ENCODE data around the gene TTC7B. TPM values are rescaled to one million over a fixed set of nuclear protein-coding genes. Genes with fewer than 3 reads are reported as not detected.

The TTC7B gene
- total RNA-seq, 2 donors from 2014 or later = 25.0 to 40.7 TPM

DNA sequence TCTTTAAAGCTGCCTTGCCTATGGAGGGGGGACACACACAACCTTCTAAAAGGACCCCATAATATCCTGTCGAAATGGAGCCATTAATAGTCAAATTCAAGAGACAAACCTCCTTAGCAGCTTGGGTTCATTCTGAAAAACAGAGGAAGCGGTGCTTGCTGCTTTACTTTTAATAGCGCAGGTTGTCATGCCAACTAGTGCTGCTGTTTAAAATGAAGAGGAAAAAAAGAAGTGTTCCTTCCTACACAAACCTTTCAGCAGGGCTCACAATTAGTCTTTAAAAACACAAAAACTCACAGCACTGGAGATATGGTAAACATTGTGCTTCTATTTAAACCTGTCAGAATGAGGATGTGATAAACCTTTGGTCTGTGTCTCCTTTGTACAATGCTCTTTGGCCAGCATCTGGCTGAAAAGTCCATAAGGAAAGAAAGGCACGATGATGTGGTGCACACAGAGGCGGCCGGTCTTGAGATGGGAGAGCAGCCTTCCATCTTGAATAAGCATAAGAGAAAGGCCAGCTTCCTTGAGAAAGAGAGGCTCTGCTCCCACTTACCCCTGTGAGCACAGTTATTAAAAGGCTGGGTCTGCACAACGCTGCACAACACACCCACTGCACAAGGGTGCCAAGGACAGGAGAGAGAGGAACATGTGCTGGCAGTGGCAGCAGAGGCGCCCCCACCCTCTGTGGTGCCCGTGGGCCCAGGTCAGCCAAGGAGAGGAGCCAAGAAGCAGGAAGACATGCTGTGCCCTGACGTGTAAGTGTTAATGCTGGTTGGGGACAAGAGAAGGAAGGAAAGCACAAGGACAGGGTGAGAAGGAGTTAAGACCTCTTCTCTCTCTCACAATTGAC, 144.6 kb downstream of the TTC7B start:
- no peak overlapping the region for H3K4me3 ChIP-seq
- no peaks in the 10 kb centered on the region for H3K4me1 ChIP-seq (replicated peaks)
- TF ChIP-seq POLR2A (IDR thresholded peaks at IDR 0.05) (no peak), POLR2AphosphoS5 (IDR thresholded peaks at IDR 0.05) (no peak)
- TF ChIP-seq, protein P1, sequence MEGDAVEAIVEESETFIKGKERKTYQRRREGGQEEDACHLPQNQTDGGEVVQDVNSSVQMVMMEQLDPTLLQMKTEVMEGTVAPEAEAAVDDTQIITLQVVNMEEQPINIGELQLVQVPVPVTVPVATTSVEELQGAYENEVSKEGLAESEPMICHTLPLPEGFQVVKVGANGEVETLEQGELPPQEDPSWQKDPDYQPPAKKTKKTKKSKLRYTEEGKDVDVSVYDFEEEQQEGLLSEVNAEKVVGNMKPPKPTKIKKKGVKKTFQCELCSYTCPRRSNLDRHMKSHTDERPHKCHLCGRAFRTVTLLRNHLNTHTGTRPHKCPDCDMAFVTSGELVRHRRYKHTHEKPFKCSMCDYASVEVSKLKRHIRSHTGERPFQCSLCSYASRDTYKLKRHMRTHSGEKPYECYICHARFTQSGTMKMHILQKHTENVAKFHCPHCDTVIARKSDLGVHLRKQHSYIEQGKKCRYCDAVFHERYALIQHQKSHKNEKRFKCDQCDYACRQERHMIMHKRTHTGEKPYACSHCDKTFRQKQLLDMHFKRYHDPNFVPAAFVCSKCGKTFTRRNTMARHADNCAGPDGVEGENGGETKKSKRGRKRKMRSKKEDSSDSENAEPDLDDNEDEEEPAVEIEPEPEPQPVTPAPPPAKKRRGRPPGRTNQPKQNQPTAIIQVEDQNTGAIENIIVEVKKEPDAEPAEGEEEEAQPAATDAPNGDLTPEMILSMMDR (IDR thresholded peaks at IDR 0.05) = no peak
- WGBS = 42% methylated on average over 10 of the region's 10 CpGs
- H3K27me3 ChIP-seq (replicated peaks; ENCODE audit: insufficient read depth) = no peaks in the 10 kb centered on the region
- H3K27ac ChIP-seq = no peak overlapping the region
- intact Hi-C loops (cut with DNase I) = no loop called here
- H3K36me3 ChIP-seq = no peaks in the 10 kb centered on the region
- H3K9me3 ChIP-seq = no peaks in the 10 kb centered on the region
- DNase-seq (ENCODE audit: low spot score) = no peak

DNA sequence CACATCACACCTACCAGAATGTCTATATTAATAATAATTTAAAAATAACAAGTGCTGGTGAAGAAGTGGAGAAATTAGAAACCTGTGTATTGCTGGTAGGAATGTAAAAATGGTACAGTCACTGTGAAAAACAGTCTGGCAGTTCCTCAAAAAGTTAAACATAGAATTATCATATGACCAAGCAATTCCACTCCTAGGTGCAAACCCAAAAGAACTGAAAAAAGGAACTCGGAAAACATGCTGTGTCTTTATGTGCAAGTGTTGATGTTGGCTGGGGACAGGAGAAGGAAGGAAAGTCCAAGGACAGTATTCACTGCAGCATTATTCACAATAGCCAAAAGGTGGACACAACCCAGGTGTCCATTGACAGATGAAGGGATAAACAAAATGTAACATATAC, 146.5 kb downstream of the TTC7B start:
- Histone ChIP-seq H3K27ac (no peak overlapping the region), H3K9me3 (no peaks in the 10 kb centered on the region), H3K4me1 (replicated peaks) (no peaks in the 10 kb centered on the region), H3K4me3 (no peak overlapping the region), H3K36me3 (no peaks in the 10 kb centered on the region), H3K27me3 (replicated peaks; ENCODE audit: insufficient read depth) (no peaks in the 10 kb centered on the region)
- intact Hi-C loops (cut with DNase I) = no loop called here
- whole genome bisulfite sequencing = 72% methylated on average over 1 of the region's 1 CpG
- DNase-seq (ENCODE audit: low spot score) = no peak
- no peak for TF ChIP-seq POLR2AphosphoS5 (IDR thresholded peaks at IDR 0.05)
- TF ChIP-seq POLR2A (IDR thresholded peaks at IDR 0.05) = no peak
- TF ChIP-seq, protein P1 (IDR thresholded peaks at IDR 0.05) = no peak

DNA sequence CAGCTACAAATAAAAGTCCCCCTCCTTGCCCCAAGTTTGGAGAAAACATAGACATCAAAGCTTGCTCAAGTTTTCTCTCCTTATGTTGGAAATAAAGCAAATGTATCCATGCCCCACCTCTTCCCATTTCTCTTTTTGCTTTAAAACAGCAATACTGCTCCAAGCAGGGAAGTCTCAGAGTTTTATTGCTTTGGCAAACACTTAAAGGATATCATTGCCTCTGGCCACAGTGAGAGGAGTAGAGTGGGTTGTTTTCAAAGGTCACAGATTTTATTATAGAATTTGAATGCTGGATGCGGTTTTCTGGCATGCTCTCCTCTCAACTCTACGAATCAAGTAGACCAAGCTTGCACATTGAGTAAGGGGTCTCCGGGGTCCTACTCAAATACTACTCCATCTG, 149.7 kb downstream of the TTC7B start:
- Histone ChIP-seq H3K27ac (no peak overlapping the region), H3K9me3 (no peaks in the 10 kb centered on the region), H3K36me3 (no peaks in the 10 kb centered on the region), H3K27me3 (replicated peaks; ENCODE audit: insufficient read depth) (no peaks in the 10 kb centered on the region), H3K4me3 (no peak overlapping the region), H3K4me1 (replicated peaks) (no peaks in the 10 kb centered on the region)
- WGBS = 15% methylated on average over 3 of the region's 3 CpGs
- no peak for DNase-seq (ENCODE audit: low spot score)
- intact Hi-C loops (cut with DNase I) = no loop called here
- TF ChIP-seq, protein P1 (IDR thresholded peaks at IDR 0.05) = no peak
- TF ChIP-seq POLR2AphosphoS5 (IDR thresholded peaks at IDR 0.05) = no peak
- no peak for TF ChIP-seq POLR2A (IDR thresholded peaks at IDR 0.05)

DNA sequence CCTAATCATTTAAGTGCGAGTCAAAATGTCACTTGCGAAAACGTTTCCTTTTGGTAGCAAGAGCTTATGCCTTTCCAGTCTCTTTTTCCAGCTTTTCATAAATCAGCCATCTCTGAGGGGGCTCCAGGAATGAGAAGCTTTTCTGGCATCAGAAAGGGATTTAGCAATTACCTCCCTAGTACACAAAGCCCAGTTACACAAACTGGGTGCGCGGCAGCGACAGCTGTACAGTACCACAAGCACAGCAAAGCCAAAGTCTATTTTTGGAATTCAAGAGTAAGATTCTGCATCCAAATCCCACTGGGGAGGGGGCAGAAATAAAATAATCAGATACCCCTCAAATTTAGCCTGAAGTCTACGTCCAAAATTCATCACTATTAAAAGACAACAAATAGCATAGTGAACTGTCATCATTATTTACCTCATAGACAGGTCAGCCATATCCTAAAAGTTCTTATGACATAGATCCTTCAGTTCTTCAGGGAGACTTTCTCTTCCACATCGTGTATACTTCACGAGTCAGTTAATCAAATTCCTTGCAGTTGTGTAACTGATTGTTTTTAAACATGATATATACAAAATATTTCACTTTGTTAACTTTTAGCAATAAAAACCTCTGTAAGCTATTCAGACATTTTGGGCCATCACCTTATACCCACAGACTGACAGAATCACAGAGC, 150.8 kb downstream of the TTC7B start:
- no peak for DNase-seq (ENCODE audit: low spot score)
- H3K27ac ChIP-seq = no peak overlapping the region
- TF ChIP-seq, protein P1 (IDR thresholded peaks at IDR 0.05) = no peak
- TF ChIP-seq POLR2A (IDR thresholded peaks at IDR 0.05) (no peak), POLR2AphosphoS5 (IDR thresholded peaks at IDR 0.05) (no peak)
- 72% methylated on average over 9 of the region's 9 CpGs for WGBS
- H3K4me3 ChIP-seq = no peak overlapping the region
- H3K27me3 ChIP-seq (replicated peaks; ENCODE audit: insufficient read depth) = no peaks in the 10 kb centered on the region
- H3K9me3 ChIP-seq = no peaks in the 10 kb centered on the region
- H3K4me1 ChIP-seq (replicated peaks) = no peaks in the 10 kb centered on the region
- no peaks in the 10 kb centered on the region for H3K36me3 ChIP-seq
- intact Hi-C loops (cut with DNase I) = no loop called here

All from prostate gland (tissue), 2 donors.